Natural killer cell (primary cell): ENCODE measurements around the gene MDGA2. TPM values are rescaled to one million over a fixed set of nuclear protein-coding genes. Genes with fewer than 3 reads are reported as not detected.

Source experiments
- ATAC-seq, 3 donors: fragments of 150-1000 bp in 2 of 3; fragments of 200-7000 bp in 1 of 3; cut with Tn5 transposase; 1 replicate in 1 of 3; 2 replicates in 2 of 3; pipeline ENCODE4 v1.10.0; 2021; ENCODE audit warnings: mild to moderate bottlenecking in 2 of 3, moderate library complexity in 2 of 3
- DNase-seq, 2 donors: peaks; one replicate each; pipeline versions ENCODE4 v3.0.0 to v3.0.0-alpha.2; 2013 to 2021; ENCODE audit warnings: mixed read lengths in 1 of 2
- H3K27ac ChIP-seq: one replicate; pipeline ENCODE4 v1.5.1; 2013; ENCODE audit warnings: mild to moderate bottlenecking, low read length
- H3K27me3 ChIP-seq: one replicate; pipeline ENCODE4 v1.6.1; 2013; ENCODE audit warnings: low read length; ENCODE audit not compliant: control insufficient read depth, insufficient read depth
- H3K36me3 ChIP-seq: one replicate; pipeline ENCODE4 v1.6.1; 2013; ENCODE audit warnings: low read length; ENCODE audit not compliant: control insufficient read depth, insufficient read depth
- H3K4me1 ChIP-seq: one replicate; pipeline ENCODE4 v1.6.1; 2013; ENCODE audit warnings: low read length; ENCODE audit not compliant: control insufficient read depth, insufficient read depth
- H3K4me3 ChIP-seq: one replicate; pipeline ENCODE4 v1.5.1; 2013; ENCODE audit warnings: low read length
- H3K9me3 ChIP-seq: one replicate; pipeline ENCODE4 v1.6.1; 2013; ENCODE audit warnings: low read length; ENCODE audit not compliant: control insufficient read depth, insufficient read depth
- H3K27ac Mint-ChIP-seq, 2 donors: one replicate each; pipeline ENCODE4 v1.8.0; 2022; ENCODE audit warnings: mild to moderate bottlenecking in 2 of 2, mixed read lengths in 2 of 2, moderate library complexity in 1 of 2
- H3K27me3 Mint-ChIP-seq, 2 donors: one replicate each; pipeline ENCODE4 v1.8.0; 2022; ENCODE audit warnings: low read depth in 2 of 2, mixed read lengths in 2 of 2
- H3K36me3 Mint-ChIP-seq: one replicate; pipeline ENCODE4 v1.8.0; 2022; ENCODE audit warnings: mixed read lengths
- H3K4me1 Mint-ChIP-seq, 2 donors: one replicate each; pipeline ENCODE4 v1.8.0; 2022; ENCODE audit warnings: mixed read lengths in 2 of 2
- H3K4me3 Mint-ChIP-seq: one replicate; pipeline ENCODE4 v1.8.0; 2022; ENCODE audit warnings: mild to moderate bottlenecking, moderate library complexity, mixed read lengths
- H3K9me3 Mint-ChIP-seq, 2 donors: one replicate each; pipeline ENCODE4 v1.8.0; 2022; ENCODE audit warnings: mixed read lengths in 2 of 2
- CTCF ChIP-seq: fragments of 200-600 bp; IDR thresholded peaks from one replicate; pipeline ENCODE4 v1.8.0; 2022; ENCODE audit warnings: antibody characterized with exemption
- WGBS: methylation state at CpG from one replicate; pipeline ENCODE4 v1.1.7; 2013; ENCODE audit warnings: missing lambda C conversion rate; ENCODE audit not compliant: insufficient coverage; 5-methylcytosine and 5-hydroxymethylcytosine counted together
- intact Hi-C: fragments of 100-400 bp; cut with micrococcal nuclease; formaldehyde crosslinking; loops from one replicate; pipeline ENCODE4 v1.14.2; 2022
- total RNA-seq, 4 donors: library from RNA; stranded (reverse); fragments of 120-200 nt in 1 of 4; gene quantifications; one replicate each; pipeline versions ENCODE4 v1.2.3 to v1.2.4, GENCODE V29; 2013 to 2022

The MDGA2 gene
- total RNA-seq, 3 donors from 2014 or later (not counting 1 experiment from before 2014, with no cell fraction given): not detected

GRCh38 chr14:47595552-47595951, 79.9 kb downstream of the MDGA2 start:
- Histone ChIP-seq H3K36me3 (no peaks in the 10 kb centered on the region), H3K4me1 (no peaks in the 10 kb centered on the region), H3K27ac (no peak overlapping the region), H3K9me3 (no peaks in the 10 kb centered on the region), H3K4me3 (no peak overlapping the region), H3K27me3 (no peaks in the 10 kb centered on the region)
- Mint-ChIP-seq H3K27me3 (no peaks in the 10 kb centered on the region), H3K9me3 (peaks cover 11 to 18% of the 10 kb centered on the region in 2 donors), H3K27ac (no peak overlapping the region), H3K4me3 (no peak overlapping the region), H3K36me3 (no peaks in the 10 kb centered on the region), H3K4me1 (no peaks in the 10 kb centered on the region)
- ATAC-seq (no peak), DNase-seq (no peak)
- intact Hi-C loops: no loop called here
- WGBS: 60% methylated on average over 1 of the region's 1 CpG
- TF ChIP-seq CTCF: no peak

GRCh38 chr14:47590767-47591495, 84.5 kb downstream of the MDGA2 start:
- Mint-ChIP-seq H3K4me1 (no peaks in the 10 kb centered on the region), H3K27me3 (no peaks in the 10 kb centered on the region), H3K36me3 (no peaks in the 10 kb centered on the region), H3K4me3 (no peak overlapping the region), H3K9me3 (peaks cover 5 to 15% of the 10 kb centered on the region in 2 donors), H3K27ac (no peak overlapping the region)
- no peaks in the 10 kb centered on the region for H3K36me3 ChIP-seq
- WGBS: no CpG with 5 or more reads among the region's 2 CpGs
- no peak for TF ChIP-seq CTCF
- DNase-seq (no peak), ATAC-seq (no peak)
- no peaks in the 10 kb centered on the region for H3K9me3 ChIP-seq
- no peak overlapping the region for H3K4me3 ChIP-seq
- intact Hi-C loops: no loop called here
- H3K27me3 ChIP-seq: no peaks in the 10 kb centered on the region
- H3K27ac ChIP-seq: no peak overlapping the region
- no peaks in the 10 kb centered on the region for H3K4me1 ChIP-seq

GRCh38 chr14:47585447-47585846, 90.0 kb downstream of the MDGA2 start:
- intact Hi-C loops: no loop called here
- no peak for TF ChIP-seq CTCF

DNA sequence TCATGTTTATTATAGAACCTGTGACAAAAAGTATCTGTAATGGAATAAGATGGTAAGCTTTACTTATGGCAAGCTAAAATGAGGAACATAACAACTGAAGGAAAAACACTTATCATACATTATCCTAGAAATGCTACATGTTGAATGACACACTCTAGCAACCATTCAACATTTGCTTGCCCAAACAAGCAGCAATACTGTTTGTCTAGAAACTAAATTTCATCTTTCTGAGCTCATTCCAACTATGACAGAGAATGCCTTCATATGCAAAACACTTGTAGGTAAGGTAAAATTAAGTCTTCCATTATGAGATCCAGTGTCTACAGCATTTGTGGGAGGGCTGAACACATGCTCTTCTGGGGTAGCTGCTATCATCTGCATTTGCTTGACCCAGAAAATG, 108.1 kb downstream of the MDGA2 start:
- Mint-ChIP-seq H3K4me1 (no peaks in the 10 kb centered on the region), H3K9me3 (peaks cover 18 to 23% of the 10 kb centered on the region in 2 donors), H3K4me3 (no peak overlapping the region), H3K27ac (no peak overlapping the region), H3K27me3 (no peaks in the 10 kb centered on the region), H3K36me3 (peaks cover 11% of the 10 kb centered on the region)
- Histone ChIP-seq H3K36me3 (no peaks in the 10 kb centered on the region), H3K27me3 (no peaks in the 10 kb centered on the region), H3K4me3 (no peak overlapping the region), H3K27ac (no peak overlapping the region), H3K4me1 (no peaks in the 10 kb centered on the region), H3K9me3 (peaks cover 8% of the 10 kb centered on the region)
- ATAC-seq (no peak), DNase-seq (no peak)
- intact Hi-C loops: no loop called here
- no peak for TF ChIP-seq CTCF

More at GRCh38 chr14:47585447-47585846, 90.0 kb downstream of the MDGA2 start:
- H3K27ac Mint-ChIP-seq: no peak overlapping the region
- H3K4me3 Mint-ChIP-seq: no peak overlapping the region
- H3K27me3 Mint-ChIP-seq: no peaks in the 10 kb centered on the region
- no peaks in the 10 kb centered on the region for H3K36me3 ChIP-seq
- ATAC-seq (no peak), DNase-seq (no peak)
- no peaks in the 10 kb centered on the region for H3K27me3 ChIP-seq
- no peaks in the 10 kb centered on the region for H3K9me3 ChIP-seq
- H3K9me3 Mint-ChIP-seq: peaks cover 4 to 13% of the 10 kb centered on the region in 2 donors
- H3K4me3 ChIP-seq: no peak overlapping the region
- H3K27ac ChIP-seq: no peak overlapping the region
- no peaks in the 10 kb centered on the region for H3K4me1 ChIP-seq
- H3K36me3 Mint-ChIP-seq: no peaks in the 10 kb centered on the region
- H3K4me1 Mint-ChIP-seq: no peaks in the 10 kb centered on the region
- 93% methylated on average over 7 of the region's 7 CpGs for WGBS
